Endodermal cell (in vitro differentiated cells): ENCODE measurements around the gene ATAD5. TPM values are rescaled to one million over a fixed set of nuclear protein-coding genes. Genes with fewer than 3 reads are reported as not detected.
A peak's percentile ranks its signal among the peaks of the same experiment; 100 is the strongest.

Source experiments
- DNase-seq: peaks from one replicate; pipeline ENCODE4 v3.0.0-alpha.2; 2017
- H3K27ac ChIP-seq: 2 replicates; pipeline ENCODE4 v1.5.1; 2013; ENCODE audit warnings: mild to moderate bottlenecking, low read depth, low read length, moderate library complexity
- H3K27me3 ChIP-seq: 2 replicates; pipeline ENCODE4 v1.6.1; 2013; ENCODE audit warnings: mild to moderate bottlenecking, low read length, moderate library complexity; ENCODE audit not compliant: insufficient read depth, control insufficient read depth, poor library complexity, severe bottlenecking
- H3K36me3 ChIP-seq: 2 replicates; pipeline ENCODE4 v1.7.0; 2013; ENCODE audit warnings: mild to moderate bottlenecking, low read length, moderate library complexity; ENCODE audit not compliant: control insufficient read depth, insufficient read depth
- H3K4me1 ChIP-seq: one replicate; pipeline ENCODE4 v1.7.0; 2013; ENCODE audit warnings: low read length; ENCODE audit not compliant: control insufficient read depth, insufficient read depth
- H3K4me3 ChIP-seq: 2 replicates; pipeline ENCODE4 v1.5.1; 2013; ENCODE audit warnings: mild to moderate bottlenecking, low read length, moderate library complexity
- H3K9ac ChIP-seq: 2 replicates; pipeline ENCODE4 v1.6.1; 2013; ENCODE audit warnings: mild to moderate bottlenecking, low read length, moderate library complexity; ENCODE audit not compliant: poor library complexity, severe bottlenecking; ENCODE audit errors: extremely low read depth
- H3K9me3 ChIP-seq: 2 replicates; pipeline ENCODE4 v1.6.1; 2013; ENCODE audit warnings: mild to moderate bottlenecking, low read length, moderate library complexity; ENCODE audit not compliant: control insufficient read depth
- H3K27ac Mint-ChIP-seq: 2 replicates; pipeline ENCODE4 v1.8.0; 2020; ENCODE audit warnings: mixed read lengths
- H3K27me3 Mint-ChIP-seq: 2 replicates; pipeline ENCODE4 v1.8.0; 2021; ENCODE audit warnings: mild to moderate bottlenecking, mixed read lengths; ENCODE audit not compliant: insufficient read depth
- H3K36me3 Mint-ChIP-seq: 2 replicates; pipeline ENCODE4 v1.8.0; 2020; ENCODE audit warnings: low read depth, mixed read lengths
- H3K4me1 Mint-ChIP-seq: 2 replicates; pipeline ENCODE4 v1.8.0; 2020; ENCODE audit warnings: mixed read lengths
- H3K4me3 Mint-ChIP-seq: 2 replicates; pipeline ENCODE4 v1.8.0; 2020; ENCODE audit warnings: mild to moderate bottlenecking, moderate library complexity, mixed read lengths
- H3K9me3 Mint-ChIP-seq: 2 replicates; pipeline ENCODE4 v1.8.0; 2020; ENCODE audit warnings: mild to moderate bottlenecking, mixed read lengths
- CTCF ChIP-seq: fragments of 200-600 bp; sonication (generic); conservative IDR thresholded peaks from 2 replicates; pipeline ENCODE4 v1.5.0; 2021; ENCODE audit warnings: antibody characterized with exemption, mild to moderate bottlenecking
- WGBS, 2 experiments: methylation state at CpG; one replicate each; pipeline versions ENCODE4 v1.1.5 to v1.1.7; 2013; ENCODE audit warnings: missing lambda C conversion rate in 2 of 2, mixed read lengths in 1 of 2; ENCODE audit not compliant: insufficient coverage in 1 of 2, insufficient read length in 1 of 2; 5-methylcytosine and 5-hydroxymethylcytosine counted together
- total RNA-seq, 2 donors: library from RNA; stranded (reverse); fragmentation: NEBNext Ultra II Directional in 1 of 2; extraction: Animal tissue kit (Norgen Biotek cat#: 25700) in 1 of 2; gene quantifications; 2 replicates in 1 of 2; 3 replicates in 1 of 2; pipeline ENCODE4 v1.2.1, GENCODE V29; 2021

The ATAD5 gene
- total RNA-seq, 2 donors from 2014 or later, result 20.3 to 29.7 TPM

GRCh38 chr17:30827082-30827481, 4.7 kb upstream of the ATAD5 start:
- Mint-ChIP-seq H3K4me3 (no peak overlapping the region), H3K4me1 (peaks cover 15% of the 10 kb centered on the region), H3K27me3 (no peaks in the 10 kb centered on the region), H3K36me3 (no peaks in the 10 kb centered on the region), H3K27ac (no peak overlapping the region), H3K9me3 (no peaks in the 10 kb centered on the region)
- Histone ChIP-seq H3K9me3 (no peaks in the 10 kb centered on the region), H3K9ac (no peak overlapping the region), H3K27me3 (no peaks in the 10 kb centered on the region), H3K4me3 (no peak overlapping the region), H3K4me1 (peaks cover 9% of the 10 kb centered on the region), H3K27ac (no peak overlapping the region), H3K36me3 (no peaks in the 10 kb centered on the region)
- TF ChIP-seq CTCF, result no peak
- 93 to 95% methylated on average over 2 to 6 of the region's 6 CpGs for WGBS, 2 experiments
- no peak for DNase-seq

- DNase-seq, result no peak
- peaks cover 4% of the 10 kb centered on the region for H3K4me1 ChIP-seq
Measured at GRCh38 chr17:30829022-30829421, 2.7 kb upstream of the ATAD5 start.

GRCh38 chr17:30831257-30831656, 509 bp upstream of the ATAD5 start:
- DNase-seq, result peak; percentile 79
- Histone ChIP-seq H3K9me3 (no peaks in the 10 kb centered on the region), H3K4me1 (peaks cover 4% of the 10 kb centered on the region), H3K27me3 (no peaks in the 10 kb centered on the region), H3K4me3 (peak overlapping the region; percentile 99), H3K36me3 (peaks cover 15% of the 10 kb centered on the region), H3K27ac (peak overlapping the region; percentile 3), H3K9ac (peak overlapping the region; percentile 82)
- Mint-ChIP-seq H3K36me3 (peaks cover 9% of the 10 kb centered on the region), H3K4me1 (peaks cover 16% of the 10 kb centered on the region), H3K9me3 (no peaks in the 10 kb centered on the region), H3K27me3 (no peaks in the 10 kb centered on the region), H3K27ac (peak overlapping the region; percentile 99), H3K4me3 (peak overlapping the region; percentile 92)
- TF ChIP-seq CTCF, result no peak
- WGBS, 2 experiments, result 42 to 49% methylated on average over 11 to 13 of the region's 13 CpGs

More at GRCh38 chr17:30829022-30829421, 2.7 kb upstream of the ATAD5 start:
- Histone ChIP-seq H3K36me3 (no peaks in the 10 kb centered on the region), H3K9ac (no peak overlapping the region), H3K27me3 (no peaks in the 10 kb centered on the region), H3K4me3 (no peak overlapping the region), H3K27ac (no peak overlapping the region), H3K9me3 (no peaks in the 10 kb centered on the region)
- TF ChIP-seq CTCF, result no peak
- H3K4me1 Mint-ChIP-seq, result peaks cover 16% of the 10 kb centered on the region
- no peaks in the 10 kb centered on the region for H3K36me3 Mint-ChIP-seq
- 89 to 92% methylated on average over 5 of the region's 5 CpGs for WGBS, 2 experiments
- H3K27me3 Mint-ChIP-seq, result no peaks in the 10 kb centered on the region
- no peaks in the 10 kb centered on the region for H3K9me3 Mint-ChIP-seq
- no peak overlapping the region for H3K4me3 Mint-ChIP-seq
- H3K27ac Mint-ChIP-seq, result no peak overlapping the region
